Glomerular endothelial cell (primary cell): ENCODE data around the gene ABHD17A. TPM values are rescaled to one million over a fixed set of nuclear protein-coding genes. Genes with fewer than 3 reads are reported as not detected.

Experiments used
- DNase-seq: peaks from one replicate; pipeline ENCODE4 v3.0.0-alpha.2; 2011; ENCODE audit warnings: low read depth, low spot score; ENCODE audit errors: extremely low read depth
- total RNA-seq: library from RNA; depleted of rRNA; stranded (reverse); fragments of >200 nt; gene quantifications from 2 replicates; pipeline ENCODE4 v1.2.3, GENCODE V29; 2015

ABHD17A gene
- total RNA-seq, 1 donor from 2014 or later = 224 TPM

- DNase-seq = no peak
Observed at GRCh38 chr19:1841209-1841924, 43.9 kb downstream of the ABHD17A start.

- no peak for DNase-seq
Observed at GRCh38 chr19:1840541-1841115, 44.7 kb downstream of the ABHD17A start.

- no peak for DNase-seq
Observed at GRCh38 chr19:1839658-1840540, 45.4 kb downstream of the ABHD17A start.

- DNase-seq = no peak
Observed at GRCh38 chr19:1837625-1838105, 47.6 kb downstream of the ABHD17A start.

GRCh38 chr19:1837222-1837565 lies 48.1 kb downstream of the ABHD17A start:
- DNase-seq = no peak

- no peak for DNase-seq
Observed at GRCh38 chr19:1836458-1837221, 48.7 kb downstream of the ABHD17A start.

GRCh38 chr19:1833540-1833939 lies 51.8 kb downstream of the ABHD17A start:
- no peak for DNase-seq

- no peak for DNase-seq
Observed at GRCh38 chr19:1832046-1832663, 53.1 kb downstream of the ABHD17A start.

GRCh38 chr19:1830978-1831377 lies 54.3 kb downstream of the ABHD17A start:
- DNase-seq = no peak

- no peak for DNase-seq
Observed at GRCh38 chr19:1830568-1830967, 54.7 kb downstream of the ABHD17A start.

- no peak for DNase-seq
Observed at GRCh38 chr19:1829958-1830357, 55.3 kb downstream of the ABHD17A start.

GRCh38 chr19:1828279-1829238 lies 56.7 kb downstream of the ABHD17A start:
- no peak for DNase-seq

- no peak for DNase-seq
Observed at GRCh38 chr19:1827566-1828278, 57.6 kb downstream of the ABHD17A start.

Other genes with a start within 250 kb of the ABHD17A start
- gene TCF3, start 232.9 kb downstream of the ABHD17A start, total RNA-seq = 206 and 251 TPM in 2 replicates
- gene ONECUT3, start 132.0 kb downstream of the ABHD17A start, total RNA-seq = not detected in 2 replicates
- gene ATP8B3, start 73.2 kb downstream of the ABHD17A start, total RNA-seq = 1.5 and 5.1 TPM in 2 replicates
- 19.2 and 40.0 TPM in 2 replicates for gene REXO1, start 37.0 kb downstream of the ABHD17A start, total RNA-seq
- 25.1 and 35.6 TPM in 2 replicates for gene KLF16, start 21.9 kb downstream of the ABHD17A start, total RNA-seq
- gene ADAT3, start 19.9 kb upstream of the ABHD17A start, total RNA-seq = 4.8 and 8.2 TPM in 2 replicates
- 115 and 140 TPM in 2 replicates for gene SCAMP4, start 19.9 kb upstream of the ABHD17A start, total RNA-seq
- 63.8 and 102 TPM in 2 replicates for gene CSNK1G2, start 55.7 kb upstream of the ABHD17A start, total RNA-seq
- 80.6 and 82.3 TPM in 2 replicates for gene BTBD2, start 130.2 kb upstream of the ABHD17A start, total RNA-seq
- gene MKNK2, start 165.7 kb upstream of the ABHD17A start, total RNA-seq = 113 TPM in 2 replicates
- gene MOB3A, start 210.8 kb upstream of the ABHD17A start, total RNA-seq = 60.3 and 72.4 TPM in 2 replicates
- 0.99 and 6.6 TPM in 2 replicates for gene IZUMO4, start 211.4 kb upstream of the ABHD17A start, total RNA-seq